GM21737 (cell line): ENCODE results near the gene SLC1A1.
A peak's percentile ranks its signal among the peaks of the same experiment; 100 is the strongest.
"Not testable (repeated sequence)": the region's sequence is repeated elsewhere in the genome, so short reads cannot be mapped to it uniquely, and the experiment has no call there.

ENCODE experiments used
- ATAC-seq: cut with Tn5 transposase; IDR thresholded peaks from one replicate; pipeline ENCODE4 v1.9.1; 2021; ENCODE audit warnings: mild to moderate bottlenecking, moderate library complexity; ENCODE audit not compliant: unreplicated experiment

Gene SLC1A1

GRCh38 chr9:4540425-4540824, 50.2 kb downstream of the SLC1A1 start:
- ATAC-seq, result no peak

GRCh38 chr9:4541281-4541680, 51.0 kb downstream of the SLC1A1 start:
- ATAC-seq, result no peak

GRCh38 chr9:4541856-4542255, 51.6 kb downstream of the SLC1A1 start:
- no peak for ATAC-seq

GRCh38 chr9:4544714-4545113, 54.4 kb downstream of the SLC1A1 start:
- ATAC-seq, result not testable (repeated sequence)

GRCh38 chr9:4547016-4547415, 56.7 kb downstream of the SLC1A1 start:
- ATAC-seq, result no peak

GRCh38 chr9:4548811-4549725, 58.8 kb downstream of the SLC1A1 start:
- ATAC-seq, result no peak

- no peak for ATAC-seq
Observed at GRCh38 chr9:4549751-4550295, 59.6 kb downstream of the SLC1A1 start.

- ATAC-seq, result no peak
Observed at GRCh38 chr9:4550777-4551484, 60.7 kb downstream of the SLC1A1 start.

GRCh38 chr9:4553951-4554381, 63.7 kb downstream of the SLC1A1 start:
- ATAC-seq, result no peak

- no peak for ATAC-seq
Observed at GRCh38 chr9:4555236-4555635, 65.0 kb downstream of the SLC1A1 start.

GRCh38 chr9:4558371-4558998, 68.2 kb downstream of the SLC1A1 start:
- no peak for ATAC-seq

- ATAC-seq, result peak; percentile 90
Observed at GRCh38 chr9:4559261-4560182, 69.3 kb downstream of the SLC1A1 start.

GRCh38 chr9:4563105-4563504, 72.8 kb downstream of the SLC1A1 start:
- no peak for ATAC-seq

GRCh38 chr9:4566806-4567205, 76.5 kb downstream of the SLC1A1 start:
- ATAC-seq, result no peak

- ATAC-seq, result no peak
Observed at GRCh38 chr9:4567601-4568000, 77.3 kb downstream of the SLC1A1 start.

- ATAC-seq, result no peak
Observed at GRCh38 chr9:4569101-4569500, 78.8 kb downstream of the SLC1A1 start.

- no peak for ATAC-seq
Observed at GRCh38 chr9:4572184-4572826, 82.0 kb downstream of the SLC1A1 start.

- no peak for ATAC-seq
Observed at GRCh38 chr9:4573176-4573575, 82.9 kb downstream of the SLC1A1 start.

GRCh38 chr9:4573634-4574389, 83.5 kb downstream of the SLC1A1 start:
- ATAC-seq, result no peak
